K562 (cell line): ENCODE measurements around the gene IDI2. TPM values are rescaled to one million over a fixed set of nuclear protein-coding genes. Genes with fewer than 3 reads are reported as not detected.
A peak's percentile ranks its signal among the peaks of the same experiment; 100 is the strongest.

Experiments used
- ATAC-seq: fragments of 200-7000 bp; cut with Tn5 transposase; 3 replicates; pipeline ENCODE4 v1.9.1; 2020; ENCODE audit warnings: moderate library complexity
- BruUV-seq: library from RNA; stranded (reverse); fragments of 400-500 nt; replicated peaks from 2 replicates; lab custom pipeline; 2021; lab: Mats Ljungman, UMichigan
- CTCF ChIA-PET: fragments of 300-600 bp; formaldehyde crosslinking; extraction: SDS; loops from one replicate; lab custom pipeline; 2021; ENCODE audit warnings: low intra/inter-chr PET ratio; lab: Yijun Ruan, JAX
- POLR2A ChIA-PET: fragments of 300-600, 350-650 bp; sonication (Branson Sonifier 250); formaldehyde crosslinking; extraction: SDS; loops from one replicate; lab custom pipeline; 2021; ENCODE audit warnings: antibody characterized with exemption, inconsistent platforms; lab: Yijun Ruan, JAX
- DNase-seq, 4 experiments: peaks; one replicate each; pipeline versions ENCODE4 v3.0.0 to v3.0.0-alpha.2; 2011 to 2018; ENCODE audit warnings: low spot score in 3 of 4, mixed read lengths in 3 of 4; ENCODE audit errors: extremely low read depth in 1 of 4
- FAIRE-seq: peaks from 2 replicates; lab custom pipeline; 2011; peaks lifted over from hg19 to GRCh38; lab: Jason Lieb, UNC
- H2AFZ ChIP-seq: 2 replicates; pipeline ENCODE4 v1.6.0; 2011; ENCODE audit warnings: low read depth, low read length, control low read depth, inconsistent platforms
- H3K27ac ChIP-seq: fragments of 200-600 bp; 3 replicates; pipeline ENCODE4 v1.8.0; 2011; ENCODE audit warnings: low read depth, mild to moderate bottlenecking, control low read depth, inconsistent platforms, low read length, moderate library complexity, mixed read lengths; ENCODE audit errors: extremely low read depth
- H3K27me3 ChIP-seq, 2 experiments: fragments of 300-600 bp in 1 of 2; 2 replicates in 1 of 2; 3 replicates in 1 of 2; pipeline versions ENCODE4 v1.6.0 to v1.8.0; 2011; ENCODE audit warnings: inconsistent platforms in 2 of 2, low read length in 2 of 2, mild to moderate bottlenecking in 1 of 2, mixed read lengths in 1 of 2, moderate library complexity in 1 of 2; ENCODE audit not compliant: control insufficient read depth in 2 of 2, insufficient read depth in 2 of 2
- H3K36me3 ChIP-seq: fragments of 300-600 bp; 3 replicates; pipeline ENCODE4 v1.8.0; 2011; ENCODE audit warnings: mild to moderate bottlenecking, low read length, inconsistent platforms; ENCODE audit not compliant: control insufficient read depth, insufficient read depth
- H3K4me1 ChIP-seq, 2 experiments: fragments of 200-600 bp in 1 of 2; replicated peaks in 1 of 2; 2 replicates in 1 of 2; 3 replicates in 1 of 2; pipeline versions ENCODE4 v1.5.1 to v1.8.0; 2011; ENCODE audit warnings: inconsistent platforms in 2 of 2, low read length in 2 of 2, mild to moderate bottlenecking in 1 of 2, mixed read lengths in 1 of 2, moderate library complexity in 1 of 2; ENCODE audit not compliant: control insufficient read depth in 2 of 2, insufficient read depth in 2 of 2
- H3K4me2 ChIP-seq: 2 replicates; pipeline ENCODE4 v1.6.1; 2011; ENCODE audit warnings: low read length, control low read depth, inconsistent platforms, mixed read lengths; ENCODE audit not compliant: insufficient read depth
- H3K4me3 ChIP-seq: fragments of 200-600 bp; sonication (generic), shearing (Covaris generic); 2 replicates; pipeline ENCODE4 v1.5.1; 2016; ENCODE audit warnings: control low read depth, inconsistent platforms
- H3K79me2 ChIP-seq: fragments of 200-600 bp; 3 replicates; pipeline ENCODE4 v1.8.0; 2011; ENCODE audit warnings: low read length, inconsistent platforms; ENCODE audit not compliant: control insufficient read depth, insufficient read depth
- H3K9ac ChIP-seq, 2 experiments: 2 replicates each; pipeline versions ENCODE4 v1.6.0 to v1.6.1; 2011; ENCODE audit warnings: low read depth in 2 of 2, low read length in 2 of 2, control low read depth in 1 of 2, inconsistent platforms in 1 of 2, mild to moderate bottlenecking in 1 of 2, mixed read lengths in 1 of 2; ENCODE audit not compliant: insufficient read depth in 1 of 2
- H3K9me1 ChIP-seq: one replicate; pipeline ENCODE4 v1.6.0; 2011; ENCODE audit warnings: inconsistent platforms, mild to moderate bottlenecking, low read length, moderate library complexity; ENCODE audit not compliant: control insufficient read depth, insufficient read depth
- H3K9me3 ChIP-seq: replicated peaks from 2 replicates; pipeline ENCODE4 v1.5.1; 2011; ENCODE audit warnings: low read depth, low read length, inconsistent platforms; ENCODE audit not compliant: control insufficient read depth, insufficient read depth
- H4K20me1 ChIP-seq: replicated peaks from 2 replicates; pipeline ENCODE4 v1.6.1; 2011; ENCODE audit warnings: low read length, inconsistent platforms, mixed read lengths; ENCODE audit not compliant: control insufficient read depth, insufficient read depth
- ERF ChIP-seq: fragments of 450-650 bp; formaldehyde crosslinking; IDR thresholded peaks from 2 replicates; pipeline ENCODE4 v1.4.0; 2020; ENCODE audit warnings: mild to moderate bottlenecking, mixed read lengths
- NFIX ChIP-seq: fragments of 250-450 bp; sonication (Bioruptor Pico); IDR thresholded peaks from 2 replicates; pipeline ENCODE4 v1.4.0; 2020; ENCODE audit warnings: low read depth, mild to moderate bottlenecking, moderate library complexity
- WGBS: fragments of 100-300 bp; shearing (Covaris generic); methylation state at CpG from one replicate; pipeline ENCODE4 v1.1.6; 2016; ENCODE audit warnings: low coverage, mixed read lengths; ENCODE audit not compliant: insufficient coverage; ENCODE audit errors: missing lambda C conversion rate; 5-methylcytosine and 5-hydroxymethylcytosine counted together
- in situ Hi-C: fragments of 300-500 bp; cut with MboI; formaldehyde crosslinking; loops from 4 replicates; pipeline ENCODE4 v1.15.0; 2018; ENCODE audit warnings: inconsistent platforms, mixed read lengths
- intact Hi-C: fragments of 100-400 bp; cut with micrococcal nuclease; formaldehyde crosslinking; loops from 2 replicates; pipeline ENCODE4 v1.14.2; 2022
- polyA plus RNA-seq, 8 experiments: library from polyadenylated mRNA; depleted of rRNA in 4 of 8; stranded (reverse) in 5 of 8; unstranded in 3 of 8; fragments of >200 nt; fragmentation: Nextera tagmentation in 2 of 8; fragmentation: Illumina TruSeq in 1 of 8; extraction: Ambion mirVana in 2 of 8; extraction: Trizol in 1 of 8; gene quantifications; 2 replicates each; pipeline versions ENCODE4 v1.2.1 to v1.2.3, GENCODE V29; 2011 to 2014; ENCODE audit warnings: inconsistent platforms in 1 of 8, missing spikeins in 1 of 8
- total RNA-seq, 7 experiments: library from RNA; depleted of rRNA in 6 of 7; stranded (reverse); fragments of >200 nt in 6 of 7; fragmentation: Illumina TruSeq in 2 of 7; extraction: Trizol in 2 of 7; gene quantifications; 2 replicates each; pipeline versions ENCODE4 v1.2.1 to v1.2.3, GENCODE V29; 2011 to 2021; ENCODE audit warnings: low replicate concordance in 1 of 7
- TF ChIP-seq, protein P1 (sequence below), 3 experiments: IDR thresholded peaks in 2 of 3; conservative IDR thresholded peaks in 1 of 3; 2 replicates each; pipeline ENCODE4 v1.5.1; 2011 to 2012; ENCODE audit warnings: low read length in 3 of 3, mild to moderate bottlenecking in 3 of 3, control low read depth in 2 of 3, improper control_type of control experiment in 1 of 3, inconsistent platforms in 1 of 3, low read depth in 1 of 3, mixed read lengths in 1 of 3, moderate library complexity in 1 of 3; ENCODE audit not compliant: insufficient read depth in 2 of 3
- TF ChIP-seq, protein P2 (sequence below): sonication (generic); formaldehyde crosslinking; IDR thresholded peaks from 2 replicates; pipeline ENCODE4 v1.8.0; 2022; ENCODE audit warnings: mild to moderate bottlenecking, missing genetic modification reagents, borderline replicate concordance
- TF ChIP-seq, protein P3 (sequence below): sonication (generic); formaldehyde crosslinking; IDR thresholded peaks from 2 replicates; pipeline ENCODE4 v1.8.0; 2022; ENCODE audit warnings: mild to moderate bottlenecking, missing genetic modification reagents
- TF ChIP-seq, protein P4 (sequence below): fragments of 250-450 bp; sonication (Bioruptor Pico); IDR thresholded peaks from 2 replicates; pipeline ENCODE4 v1.9.0; 2021; ENCODE audit warnings: mild to moderate bottlenecking

IDI2 gene
- total and polyA plus RNA-seq, 9 of the 15 experiments (the other 6 are each of a cell fraction or from before 2014, with no cell fraction given) = not detected

DNA sequence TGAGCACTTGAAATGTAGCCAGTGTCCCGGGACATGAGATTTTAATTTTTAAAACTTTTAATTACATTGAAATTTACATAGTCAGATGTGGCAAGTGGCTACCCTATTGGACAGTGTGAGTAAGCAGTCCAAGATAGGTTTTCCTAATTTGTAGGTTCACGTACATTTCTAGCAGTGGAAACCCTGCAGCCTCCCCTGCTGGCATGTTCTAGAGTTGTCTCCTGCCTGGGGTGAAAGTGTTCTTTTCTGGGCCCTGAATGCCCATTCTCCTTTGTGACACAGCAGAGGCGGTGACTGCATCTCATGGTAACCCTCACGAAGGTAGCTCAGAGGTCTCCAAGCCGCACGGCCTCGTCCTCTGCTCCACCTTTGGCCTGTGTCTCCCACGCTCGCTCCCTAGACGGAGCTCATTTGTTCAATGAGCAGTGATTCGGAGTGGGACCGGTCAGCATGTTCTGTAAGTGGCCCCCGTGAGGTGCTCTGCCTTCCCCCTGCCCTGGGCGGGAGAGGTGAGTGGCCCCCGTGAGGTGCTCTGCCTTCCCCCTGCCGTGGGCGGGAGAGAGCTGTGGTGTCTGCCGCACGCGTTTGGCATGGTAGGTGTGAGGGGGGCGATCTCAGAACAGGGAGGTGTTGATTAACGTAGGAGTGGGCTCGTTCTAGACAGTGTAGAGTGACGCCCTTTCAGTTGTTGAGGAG is 48.5 kb upstream of the IDI2 start:
- ChIA-PET POLR2A (no interaction called here), CTCF (interaction anchor here (0.6 kb wide), 1 partner anchor 152 kb away, joined by 3 read pairs; no protein-coding TSS in a partner anchor)
- DNase-seq = no peak
- peak; percentile 78 for ATAC-seq
- 94% methylated on average over 19 of the region's 24 CpGs for WGBS
- Histone ChIP-seq H3K4me2 (no peak overlapping the region), H4K20me1 (no peaks in the 10 kb centered on the region), H3K79me2 (no peaks in the 10 kb centered on the region), H3K27ac (no peak overlapping the region), H3K9me3 (no peaks in the 10 kb centered on the region), H3K4me3 (no peak overlapping the region), H3K9ac (no peak overlapping the region; a peak in 1 of 4 replicates), H3K36me3 (peaks cover 26% of the 10 kb centered on the region; the same call in 2 of the 3 replicates), H3K4me1 (no peaks in the 10 kb centered on the region; a peak in 1 of 5 replicates), H3K27me3 (no peaks in the 10 kb centered on the region), H3K9me1 (no peaks in the 10 kb centered on the region), H2AFZ (no peak overlapping the region)
- no peak for FAIRE-seq
- no peak for TF ChIP-seq ERF
- TF ChIP-seq, protein P1, sequence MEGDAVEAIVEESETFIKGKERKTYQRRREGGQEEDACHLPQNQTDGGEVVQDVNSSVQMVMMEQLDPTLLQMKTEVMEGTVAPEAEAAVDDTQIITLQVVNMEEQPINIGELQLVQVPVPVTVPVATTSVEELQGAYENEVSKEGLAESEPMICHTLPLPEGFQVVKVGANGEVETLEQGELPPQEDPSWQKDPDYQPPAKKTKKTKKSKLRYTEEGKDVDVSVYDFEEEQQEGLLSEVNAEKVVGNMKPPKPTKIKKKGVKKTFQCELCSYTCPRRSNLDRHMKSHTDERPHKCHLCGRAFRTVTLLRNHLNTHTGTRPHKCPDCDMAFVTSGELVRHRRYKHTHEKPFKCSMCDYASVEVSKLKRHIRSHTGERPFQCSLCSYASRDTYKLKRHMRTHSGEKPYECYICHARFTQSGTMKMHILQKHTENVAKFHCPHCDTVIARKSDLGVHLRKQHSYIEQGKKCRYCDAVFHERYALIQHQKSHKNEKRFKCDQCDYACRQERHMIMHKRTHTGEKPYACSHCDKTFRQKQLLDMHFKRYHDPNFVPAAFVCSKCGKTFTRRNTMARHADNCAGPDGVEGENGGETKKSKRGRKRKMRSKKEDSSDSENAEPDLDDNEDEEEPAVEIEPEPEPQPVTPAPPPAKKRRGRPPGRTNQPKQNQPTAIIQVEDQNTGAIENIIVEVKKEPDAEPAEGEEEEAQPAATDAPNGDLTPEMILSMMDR (IDR thresholded peaks at IDR 0.05 in 2 of 3, conservative IDR thresholded peaks at IDR 0.05 in 1 of 3; ENCODE audit: insufficient read depth in 2 of 3, low read depth in 1 of 3, low read length in 3 of 3) = peak; percentile 21 to 40 (median 29); a peak in 1 of 6 replicates
- TF ChIP-seq, protein P2, sequence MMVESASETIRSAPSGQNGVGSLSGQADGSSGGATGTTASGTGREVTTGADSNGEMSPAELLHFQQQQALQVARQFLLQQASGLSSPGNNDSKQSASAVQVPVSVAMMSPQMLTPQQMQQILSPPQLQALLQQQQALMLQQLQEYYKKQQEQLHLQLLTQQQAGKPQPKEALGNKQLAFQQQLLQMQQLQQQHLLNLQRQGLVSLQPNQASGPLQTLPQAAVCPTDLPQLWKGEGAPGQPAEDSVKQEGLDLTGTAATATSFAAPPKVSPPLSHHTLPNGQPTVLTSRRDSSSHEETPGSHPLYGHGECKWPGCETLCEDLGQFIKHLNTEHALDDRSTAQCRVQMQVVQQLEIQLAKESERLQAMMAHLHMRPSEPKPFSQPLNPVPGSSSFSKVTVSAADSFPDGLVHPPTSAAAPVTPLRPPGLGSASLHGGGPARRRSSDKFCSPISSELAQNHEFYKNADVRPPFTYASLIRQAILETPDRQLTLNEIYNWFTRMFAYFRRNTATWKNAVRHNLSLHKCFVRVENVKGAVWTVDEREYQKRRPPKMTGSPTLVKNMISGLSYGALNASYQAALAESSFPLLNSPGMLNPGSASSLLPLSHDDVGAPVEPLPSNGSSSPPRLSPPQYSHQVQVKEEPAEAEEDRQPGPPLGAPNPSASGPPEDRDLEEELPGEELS (CRISPR knock-in tag) = no peak
- TF ChIP-seq, protein P3, sequence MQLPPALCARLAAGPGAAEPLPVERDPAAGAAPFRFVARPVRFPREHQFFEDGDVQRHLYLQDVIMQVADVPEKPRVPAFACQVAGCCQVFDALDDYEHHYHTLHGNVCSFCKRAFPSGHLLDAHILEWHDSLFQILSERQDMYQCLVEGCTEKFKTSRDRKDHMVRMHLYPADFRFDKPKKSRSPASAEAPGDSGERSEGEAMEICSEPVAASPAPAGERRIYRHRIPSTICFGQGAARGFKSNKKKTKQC (CRISPR knock-in tag) = no peak
- TF ChIP-seq NFIX (CRISPR knock-in tag) = no peak
- TF ChIP-seq, protein P4, sequence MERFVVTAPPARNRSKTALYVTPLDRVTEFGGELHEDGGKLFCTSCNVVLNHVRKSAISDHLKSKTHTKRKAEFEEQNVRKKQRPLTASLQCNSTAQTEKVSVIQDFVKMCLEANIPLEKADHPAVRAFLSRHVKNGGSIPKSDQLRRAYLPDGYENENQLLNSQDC (CRISPR knock-in tag) = no peak
- in situ Hi-C loops (no loop called here), intact Hi-C loops (no loop called here)
- BruUV-seq = no TSS peak
